ENCODE data around the gene FCHSD2. TPM values are rescaled to one million over a fixed set of nuclear protein-coding genes. Genes with fewer than 3 reads are reported as not detected.

FCHSD2 gene
- total RNA-seq, 2 donors from 2014 or later = 14.0 to 17.6 TPM

- H3K27ac Mint-ChIP-seq = no peak overlapping the region
- Histone ChIP-seq H3K4me1 (ENCODE audit: control insufficient read depth, insufficient read depth, low read length) (no peaks in the 10 kb centered on the region), H3K27ac (ENCODE audit: low read depth, low read length) (no peak overlapping the region), H3K27me3 (ENCODE audit: control insufficient read depth, insufficient read depth, low read length, poor library complexity, severe bottlenecking) (no peaks in the 10 kb centered on the region), H3K9ac (ENCODE audit: extremely low read depth, low read length, poor library complexity, severe bottlenecking) (no peak overlapping the region), H3K4me3 (ENCODE audit: low read length) (no peak overlapping the region), H3K9me3 (ENCODE audit: control insufficient read depth, low read length) (no peaks in the 10 kb centered on the region), H3K36me3 (ENCODE audit: control insufficient read depth, insufficient read depth, low read length) (no peaks in the 10 kb centered on the region)
- no peaks in the 10 kb centered on the region for H3K9me3 Mint-ChIP-seq
- H3K27me3 Mint-ChIP-seq (ENCODE audit: insufficient read depth) = no peaks in the 10 kb centered on the region
- DNase-seq = no peak
- H3K4me1 Mint-ChIP-seq = peaks cover 5% of the 10 kb centered on the region
- WGBS, 2 experiments (ENCODE audit: insufficient coverage in 1 of 2, insufficient read length in 1 of 2) = 93 to 94% methylated on average over 8 to 10 of the region's 10 CpGs
- TF ChIP-seq CTCF (conservative IDR thresholded peaks at IDR 0.05) = no peak
- no peaks in the 10 kb centered on the region for H3K36me3 Mint-ChIP-seq (ENCODE audit: low read depth)
- no peak overlapping the region for H3K4me3 Mint-ChIP-seq
Observed at GRCh38 chr11:73162196-73162740, 20.1 kb upstream of the FCHSD2 start.

DNA sequence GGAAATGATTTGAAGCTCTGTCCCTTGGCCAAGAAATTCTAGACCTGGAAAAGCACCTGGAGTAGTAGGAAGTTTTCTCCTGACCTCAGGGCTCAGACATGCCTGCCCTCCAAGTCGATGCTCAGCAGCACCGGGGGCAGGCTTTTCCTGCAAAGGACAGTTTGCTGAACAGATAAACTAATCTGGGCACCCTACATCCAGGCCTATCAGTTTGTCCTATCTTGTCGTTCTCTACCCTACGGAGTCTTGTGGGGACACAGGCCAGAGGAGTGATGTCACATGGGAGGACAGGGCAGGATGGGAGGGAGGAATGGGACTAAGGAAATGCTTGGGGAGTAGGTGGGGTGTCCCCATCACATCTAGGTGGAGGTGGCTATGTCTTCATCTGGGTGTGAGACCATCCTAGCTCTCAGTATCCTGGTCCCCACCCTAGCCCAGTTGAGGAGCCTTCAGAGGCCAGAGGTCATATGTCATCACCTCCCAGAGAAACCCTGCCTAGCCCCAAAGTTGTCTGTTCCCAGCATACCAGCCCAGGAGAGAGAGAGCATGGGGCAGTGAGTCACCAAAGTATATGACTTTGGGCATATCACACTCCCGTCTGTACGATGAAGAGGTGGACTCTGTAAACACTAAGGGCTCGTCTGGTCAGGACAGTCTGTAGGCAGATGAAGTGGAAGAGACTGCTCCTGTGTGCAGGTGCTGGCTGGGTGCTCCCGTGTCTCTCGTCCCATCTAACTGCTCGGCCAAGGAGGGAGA is 18.1 kb upstream of the FCHSD2 start:
- H3K9ac ChIP-seq (ENCODE audit: extremely low read depth, low read length, poor library complexity, severe bottlenecking) = no peak overlapping the region
- Mint-ChIP-seq H3K27me3 (ENCODE audit: insufficient read depth) (no peaks in the 10 kb centered on the region), H3K4me3 (no peak overlapping the region), H3K36me3 (ENCODE audit: low read depth) (no peaks in the 10 kb centered on the region), H3K9me3 (no peaks in the 10 kb centered on the region), H3K27ac (no peak overlapping the region), H3K4me1 (peaks cover 5% of the 10 kb centered on the region)
- H3K4me3 ChIP-seq (ENCODE audit: low read length) = no peak overlapping the region
- peak; percentile 12 for DNase-seq
- H3K36me3 ChIP-seq (ENCODE audit: control insufficient read depth, insufficient read depth, low read length) = no peaks in the 10 kb centered on the region
- H3K9me3 ChIP-seq (ENCODE audit: control insufficient read depth, low read length) = no peaks in the 10 kb centered on the region
- H3K27ac ChIP-seq (ENCODE audit: low read depth, low read length) = no peak overlapping the region
- TF ChIP-seq CTCF (conservative IDR thresholded peaks at IDR 0.05) = no peak
- no peaks in the 10 kb centered on the region for H3K27me3 ChIP-seq (ENCODE audit: control insufficient read depth, insufficient read depth, low read length, poor library complexity, severe bottlenecking)
- 81 to 86% methylated on average over 9 to 10 of the region's 10 CpGs for WGBS, 2 experiments (ENCODE audit: insufficient coverage in 1 of 2, insufficient read length in 1 of 2)
- no peaks in the 10 kb centered on the region for H3K4me1 ChIP-seq (ENCODE audit: control insufficient read depth, insufficient read depth, low read length)

GRCh38 chr11:73159297-73159696 is 17.2 kb upstream of the FCHSD2 start:
- H3K27ac Mint-ChIP-seq = no peak overlapping the region
- Histone ChIP-seq H3K36me3 (ENCODE audit: control insufficient read depth, insufficient read depth, low read length) (no peaks in the 10 kb centered on the region), H3K9me3 (ENCODE audit: control insufficient read depth, low read length) (no peaks in the 10 kb centered on the region), H3K27me3 (ENCODE audit: control insufficient read depth, insufficient read depth, low read length, poor library complexity, severe bottlenecking) (no peaks in the 10 kb centered on the region), H3K9ac (ENCODE audit: extremely low read depth, low read length, poor library complexity, severe bottlenecking) (no peak overlapping the region), H3K4me3 (ENCODE audit: low read length) (no peak overlapping the region), H3K4me1 (ENCODE audit: control insufficient read depth, insufficient read depth, low read length) (no peaks in the 10 kb centered on the region), H3K27ac (ENCODE audit: low read depth, low read length) (no peak overlapping the region)
- H3K9me3 Mint-ChIP-seq = no peaks in the 10 kb centered on the region
- H3K4me3 Mint-ChIP-seq = no peak overlapping the region
- H3K36me3 Mint-ChIP-seq (ENCODE audit: low read depth) = no peaks in the 10 kb centered on the region
- DNase-seq = peak; percentile 16
- no peak for TF ChIP-seq CTCF (conservative IDR thresholded peaks at IDR 0.05)
- no peaks in the 10 kb centered on the region for H3K27me3 Mint-ChIP-seq (ENCODE audit: insufficient read depth)
- peaks cover 5% of the 10 kb centered on the region for H3K4me1 Mint-ChIP-seq
- 79% methylated on average over 2 of the region's 3 CpGs; no CpG with 5 or more reads in 1 of the 2 experiments for WGBS, 2 experiments (ENCODE audit: insufficient coverage in 1 of 2, insufficient read length in 1 of 2)
